ENCODE results near the gene COX7B2. TPM values are rescaled to one million over a fixed set of nuclear protein-coding genes. Genes with fewer than 3 reads are reported as not detected.

COX7B2 gene
- polyA plus RNA-seq, 4 donors: not detected

DNA sequence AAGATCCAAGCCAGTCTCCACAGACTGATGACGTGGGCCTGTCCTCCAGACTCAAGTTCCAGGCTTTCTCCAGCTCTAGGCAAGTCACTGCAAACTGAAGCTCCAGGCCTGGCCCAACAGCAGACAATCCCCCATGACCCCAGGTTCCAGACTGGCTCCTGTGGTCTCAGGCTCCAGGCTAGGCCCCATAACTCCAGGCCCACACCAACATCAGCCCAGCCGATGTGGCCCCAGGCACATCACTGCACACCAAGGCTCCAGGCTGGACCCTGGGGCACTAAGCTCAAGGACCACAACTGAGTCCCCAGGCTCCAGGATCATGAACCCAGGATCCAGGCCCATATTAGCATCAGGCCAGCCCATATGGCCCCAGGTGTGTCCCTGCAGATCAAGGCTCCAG is 143.6 kb downstream of the COX7B2 start:
- WGBS, 3 donors: 76 to 89% (median 87%) methylated on average over 2 of the region's 2 CpGs
- no peaks in the 10 kb centered on the region for H3K36me3 ChIP-seq (ENCODE audit: control insufficient read depth in 3 of 3, insufficient read depth in 2 of 3, low read depth in 1 of 3, low read length in 3 of 3)
- H3K4me1 ChIP-seq (ENCODE audit: control insufficient read depth in 3 of 3, insufficient read depth in 2 of 3, low read depth in 1 of 3, low read length in 2 of 3): no peaks in the 10 kb centered on the region
- no peak overlapping the region for H3K4me3 ChIP-seq (ENCODE audit: low read depth in 1 of 3, low read length in 3 of 3)
- H3K9me3 ChIP-seq (ENCODE audit: control insufficient read depth in 2 of 2, insufficient read depth in 1 of 2, low read depth in 1 of 2, low read length in 1 of 2): peaks cover 0 to 7% of the 10 kb centered on the region in 2 donors
- FAIRE-seq (no peak), DNase-seq (no peak)
- no peak overlapping the region for H3K27ac ChIP-seq (ENCODE audit: low read depth in 1 of 3, low read length in 2 of 3)
- H3K27me3 ChIP-seq (ENCODE audit: control insufficient read depth in 3 of 3, insufficient read depth in 3 of 3, low read length in 3 of 3): no peaks in the 10 kb centered on the region

DNA sequence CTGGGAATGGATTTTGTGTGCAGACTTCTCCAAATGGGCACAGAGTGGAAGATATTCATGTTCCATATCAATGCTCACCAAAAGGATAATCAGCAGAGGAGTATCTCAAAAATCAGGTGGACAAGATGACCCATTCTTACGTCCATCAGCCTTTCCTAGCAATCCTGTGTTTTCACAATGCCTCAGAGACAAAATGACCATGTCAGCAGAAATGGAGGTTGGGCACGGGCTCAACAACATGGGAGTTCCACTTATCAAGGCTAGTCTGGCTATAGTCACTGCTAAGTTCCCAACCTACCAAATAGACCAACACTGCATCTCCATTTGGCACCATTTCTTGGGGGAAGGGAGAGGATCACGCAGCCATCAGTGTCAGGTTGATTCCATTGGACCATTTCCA is 179.0 kb downstream of the COX7B2 start:
- Histone ChIP-seq H3K36me3 (ENCODE audit: control insufficient read depth in 3 of 3, insufficient read depth in 2 of 3, low read depth in 1 of 3, low read length in 3 of 3) (no peaks in the 10 kb centered on the region), H3K27ac (ENCODE audit: low read depth in 1 of 3, low read length in 2 of 3) (no peak overlapping the region), H3K9me3 (ENCODE audit: control insufficient read depth in 2 of 2, insufficient read depth in 1 of 2, low read depth in 1 of 2, low read length in 1 of 2) (no peaks in the 10 kb centered on the region), H3K4me1 (ENCODE audit: control insufficient read depth in 3 of 3, insufficient read depth in 2 of 3, low read depth in 1 of 3, low read length in 2 of 3) (no peaks in the 10 kb centered on the region), H3K27me3 (ENCODE audit: control insufficient read depth in 3 of 3, insufficient read depth in 3 of 3, low read length in 3 of 3) (no peaks in the 10 kb centered on the region), H3K4me3 (ENCODE audit: low read depth in 1 of 3, low read length in 3 of 3) (no peak overlapping the region)
- WGBS, 3 donors: 62 to 78% (median 63%) methylated on average over 3 of the region's 3 CpGs
- FAIRE-seq: no peak
- no peak for DNase-seq

DNA sequence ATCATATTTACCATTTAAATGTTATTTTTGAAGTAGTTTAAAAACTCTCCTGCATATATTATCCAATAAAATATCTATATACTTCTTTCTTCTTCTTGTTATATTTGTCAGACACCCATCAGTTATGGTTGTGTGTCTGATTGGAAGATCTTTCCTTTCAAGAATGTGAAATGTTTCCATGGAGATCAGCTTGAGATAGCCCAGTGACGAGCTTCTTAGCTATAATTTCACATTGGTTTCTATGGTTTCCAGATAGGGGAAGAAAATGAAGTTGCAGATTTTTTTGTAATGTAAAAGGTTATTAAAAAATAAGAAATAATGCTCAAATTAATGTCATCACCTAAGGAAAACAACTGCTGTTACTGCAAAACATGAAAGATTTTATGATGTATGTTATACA is 189.0 kb downstream of the COX7B2 start:
- H3K4me3 ChIP-seq (ENCODE audit: low read depth in 1 of 3, low read length in 3 of 3): no peak overlapping the region
- FAIRE-seq (no peak), DNase-seq (no peak)
- H3K4me1 ChIP-seq (ENCODE audit: control insufficient read depth in 3 of 3, insufficient read depth in 2 of 3, low read depth in 1 of 3, low read length in 2 of 3): no peaks in the 10 kb centered on the region
- no peaks in the 10 kb centered on the region for H3K36me3 ChIP-seq (ENCODE audit: control insufficient read depth in 3 of 3, insufficient read depth in 2 of 3, low read depth in 1 of 3, low read length in 3 of 3)
- 27 to 54% (median 27%) methylated on average over 1 of the region's 1 CpG for WGBS, 3 donors
- no peak overlapping the region for H3K27ac ChIP-seq (ENCODE audit: low read depth in 1 of 3, low read length in 2 of 3)
- H3K27me3 ChIP-seq (ENCODE audit: control insufficient read depth in 3 of 3, insufficient read depth in 3 of 3, low read length in 3 of 3): peaks cover 0 to 4% (median 0%) of the 10 kb centered on the region in 3 donors
- no peaks in the 10 kb centered on the region for H3K9me3 ChIP-seq (ENCODE audit: control insufficient read depth in 2 of 2, insufficient read depth in 1 of 2, low read depth in 1 of 2, low read length in 1 of 2)

DNA sequence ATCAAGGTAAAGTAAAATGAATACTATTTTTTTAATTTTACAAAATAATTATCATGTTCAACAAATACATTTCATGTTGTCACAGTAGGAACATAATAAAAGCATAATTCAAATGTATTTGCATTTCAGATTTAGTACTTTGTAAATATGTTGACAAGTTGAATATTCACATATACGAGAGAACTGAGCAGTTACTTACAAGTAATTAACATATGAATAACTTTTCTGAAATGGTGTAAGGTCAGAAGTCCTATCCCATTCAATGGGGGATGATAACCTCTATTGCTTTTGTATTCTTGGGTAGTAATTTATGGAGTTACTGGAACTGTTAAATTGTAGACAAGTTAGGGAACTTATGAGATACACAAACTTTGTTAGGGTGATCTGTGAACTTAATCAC is 191.1 kb downstream of the COX7B2 start:
- H3K36me3 ChIP-seq (ENCODE audit: control insufficient read depth in 3 of 3, insufficient read depth in 2 of 3, low read depth in 1 of 3, low read length in 3 of 3): no peaks in the 10 kb centered on the region
- H3K27ac ChIP-seq (ENCODE audit: low read depth in 1 of 3, low read length in 2 of 3): no peak overlapping the region
- FAIRE-seq (no peak), DNase-seq (no peak)
- H3K9me3 ChIP-seq (ENCODE audit: control insufficient read depth in 2 of 2, insufficient read depth in 1 of 2, low read depth in 1 of 2, low read length in 1 of 2): no peaks in the 10 kb centered on the region
- no peak overlapping the region for H3K4me3 ChIP-seq (ENCODE audit: low read depth in 1 of 3, low read length in 3 of 3)
- no peaks in the 10 kb centered on the region for H3K27me3 ChIP-seq (ENCODE audit: control insufficient read depth in 3 of 3, insufficient read depth in 3 of 3, low read length in 3 of 3)
- 77 to 85% (median 78%) methylated on average over 1 of the region's 1 CpG for WGBS, 3 donors
- no peaks in the 10 kb centered on the region for H3K4me1 ChIP-seq (ENCODE audit: control insufficient read depth in 3 of 3, insufficient read depth in 2 of 3, low read depth in 1 of 3, low read length in 2 of 3)

DNA sequence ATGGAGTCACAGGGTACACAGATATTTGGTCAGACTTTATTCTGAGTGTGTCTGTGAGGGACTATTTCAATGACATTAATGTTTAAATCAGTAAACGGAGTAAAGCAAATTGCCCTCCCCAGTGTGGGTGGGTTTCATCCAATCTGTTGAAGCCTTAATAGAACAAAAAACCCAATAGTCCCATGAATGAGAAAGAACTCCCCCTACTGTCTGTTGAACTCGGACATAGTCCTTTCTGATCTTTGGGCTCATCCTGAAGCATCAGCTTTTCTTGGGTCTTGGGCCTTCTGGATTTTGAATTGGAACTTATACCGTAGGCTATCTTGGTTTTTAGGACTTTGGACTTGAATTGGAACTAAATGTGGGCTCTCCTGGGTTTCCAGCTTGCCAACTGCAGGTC is 193.6 kb downstream of the COX7B2 start:
- 34 to 56% (median 45%) methylated on average over 3 of the region's 3 CpGs for WGBS, 3 donors

DNA sequence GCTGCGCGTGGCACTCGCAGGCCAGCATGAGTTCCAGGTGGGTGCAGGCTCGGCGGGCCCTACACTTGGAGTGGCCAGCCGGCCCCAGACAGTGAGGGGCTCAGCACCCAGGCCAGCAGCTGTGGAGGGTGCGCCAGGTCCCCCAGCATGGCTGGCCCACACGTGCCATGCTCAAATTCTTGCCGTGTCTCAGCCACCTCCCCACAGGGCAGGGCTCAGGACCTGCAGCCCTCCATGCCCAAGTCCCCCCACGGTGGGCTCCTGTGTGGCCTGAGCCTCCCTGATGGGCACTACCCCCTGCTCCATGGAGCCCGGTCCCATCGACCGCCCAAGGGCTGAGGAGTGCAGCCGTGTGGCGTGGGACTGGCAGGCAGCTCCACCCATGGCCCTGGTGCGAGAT is 210.2 kb downstream of the COX7B2 start:
- Histone ChIP-seq H3K27me3 (ENCODE audit: control insufficient read depth in 3 of 3, insufficient read depth in 3 of 3, low read length in 3 of 3) (no peaks in the 10 kb centered on the region), H3K4me1 (ENCODE audit: control insufficient read depth in 3 of 3, insufficient read depth in 2 of 3, low read depth in 1 of 3, low read length in 2 of 3) (no peaks in the 10 kb centered on the region), H3K9me3 (ENCODE audit: control insufficient read depth in 2 of 2, insufficient read depth in 1 of 2, low read depth in 1 of 2, low read length in 1 of 2) (peaks cover 0 to 6% of the 10 kb centered on the region in 2 donors), H3K27ac (ENCODE audit: low read depth in 1 of 3, low read length in 2 of 3) (no peak overlapping the region), H3K36me3 (ENCODE audit: control insufficient read depth in 3 of 3, insufficient read depth in 2 of 3, low read depth in 1 of 3, low read length in 3 of 3) (no peaks in the 10 kb centered on the region), H3K4me3 (ENCODE audit: low read depth in 1 of 3, low read length in 3 of 3) (no peak overlapping the region)
- WGBS, 3 donors: 95% methylated on average over 15 to 16 of the region's 16 CpGs
- FAIRE-seq (no peak), DNase-seq (no peak)

More for the DNA sequence above, 193.6 kb downstream of the COX7B2 start:
- no peaks in the 10 kb centered on the region for H3K4me1 ChIP-seq (ENCODE audit: control insufficient read depth in 3 of 3, insufficient read depth in 2 of 3, low read depth in 1 of 3, low read length in 2 of 3)
- no peak overlapping the region for H3K27ac ChIP-seq (ENCODE audit: low read depth in 1 of 3, low read length in 2 of 3)
- DNase-seq (peak in 1 of 2 donors; percentile 3), FAIRE-seq (no peak)
- no peak overlapping the region for H3K4me3 ChIP-seq (ENCODE audit: low read depth in 1 of 3, low read length in 3 of 3)
- H3K9me3 ChIP-seq (ENCODE audit: control insufficient read depth in 2 of 2, insufficient read depth in 1 of 2, low read depth in 1 of 2, low read length in 1 of 2): no peaks in the 10 kb centered on the region
- H3K36me3 ChIP-seq (ENCODE audit: control insufficient read depth in 3 of 3, insufficient read depth in 2 of 3, low read depth in 1 of 3, low read length in 3 of 3): no peaks in the 10 kb centered on the region
- no peaks in the 10 kb centered on the region for H3K27me3 ChIP-seq (ENCODE audit: control insufficient read depth in 3 of 3, insufficient read depth in 3 of 3, low read length in 3 of 3)

Other genes with a start within 250 kb of the COX7B2 start
- 1 to 10 TPM in 1 of 4 donors, under 1 TPM in 3; 0.18 to 2.7 (median 0.38) TPM for gene GABRA4, start 84.3 kb upstream of the COX7B2 start, polyA plus RNA-seq
- gene GABRB1, start 122.3 kb upstream of the COX7B2 start, polyA plus RNA-seq: under 1 TPM in 2 of 4 donors, not detected in 2; 0.18 to 0.78 TPM

Data from small intestine (tissue), 7 donors.